Coronary artery (tissue), 2 donors: ENCODE results near the gene MAPKBP1.

ENCODE experiments used
- DNase-seq: peaks from one replicate; pipeline ENCODE4 v3.0.0-alpha.2; 2017; ENCODE audit warnings: low spot score
- H3K27ac ChIP-seq, 2 donors: fragments of 200-600 bp; sonication (generic); one replicate each; pipeline ENCODE4 v1.5.1; 2016 to 2019
- H3K4me3 ChIP-seq: fragments of 200-600 bp; sonication (generic); 2 replicates; pipeline ENCODE4 v1.5.1; 2016; ENCODE audit warnings: mild to moderate bottlenecking, moderate library complexity
- CTCF ChIP-seq: fragments of 200-600 bp; sonication (generic); IDR thresholded peaks from one replicate; pipeline ENCODE4 v1.5.1; 2019; ENCODE audit warnings: antibody characterized with exemption

Gene MAPKBP1

DNA sequence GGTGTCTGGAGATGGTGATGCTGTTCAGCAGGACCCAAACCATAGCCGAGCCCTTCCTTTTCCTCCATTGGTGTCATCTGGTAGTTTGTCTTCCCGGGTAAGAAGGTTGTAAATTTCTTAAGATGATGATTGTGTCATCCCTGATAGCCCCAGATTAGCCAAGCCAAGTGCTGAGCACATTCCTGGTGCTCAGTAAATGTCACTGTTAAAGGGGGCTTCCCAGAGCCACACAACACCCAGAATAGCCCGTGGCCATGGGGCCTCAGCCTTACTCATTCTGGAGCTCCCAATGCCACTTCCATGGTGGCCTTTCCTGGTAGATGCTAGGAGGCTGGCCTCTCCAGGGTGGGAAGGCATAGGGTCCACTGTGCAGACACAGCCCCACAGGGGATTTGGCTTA lies 59.8 kb downstream of the MAPKBP1 start:
- H3K27ac ChIP-seq: no peak overlapping the region
- no peak for DNase-seq
- H3K4me3 ChIP-seq: no peak overlapping the region
- TF ChIP-seq CTCF: no peak

DNA sequence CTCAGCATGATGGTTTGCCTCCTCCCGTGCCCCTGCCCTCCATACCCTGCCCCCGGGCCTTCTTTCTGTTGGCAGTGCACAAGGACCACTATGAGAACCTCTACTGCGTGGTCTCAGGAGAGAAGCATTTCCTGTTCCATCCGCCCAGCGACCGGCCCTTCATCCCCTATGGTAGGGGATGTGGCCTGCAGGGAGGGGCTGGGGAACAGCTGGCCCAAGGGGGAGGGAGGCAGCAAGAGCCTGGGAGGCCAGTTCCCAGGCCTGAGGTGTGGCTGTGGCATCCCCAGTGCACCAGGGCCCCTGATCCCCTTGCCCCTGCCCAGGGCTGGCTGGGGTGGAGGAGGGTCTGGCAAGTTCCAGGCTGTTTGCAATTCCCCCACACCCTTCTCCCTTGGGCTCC lies 61.8 kb downstream of the MAPKBP1 start:
- no peak for TF ChIP-seq CTCF
- Histone ChIP-seq H3K27ac (no peak overlapping the region), H3K4me3 (no peak overlapping the region)
- no peak for DNase-seq

- no peak overlapping the region for H3K27ac ChIP-seq
- no peak overlapping the region for H3K4me3 ChIP-seq
- no peak for TF ChIP-seq CTCF
- no peak for DNase-seq
These were observed 62.6 kb downstream of the MAPKBP1 start for GRCh38 chr15:41836713-41837454.

DNA sequence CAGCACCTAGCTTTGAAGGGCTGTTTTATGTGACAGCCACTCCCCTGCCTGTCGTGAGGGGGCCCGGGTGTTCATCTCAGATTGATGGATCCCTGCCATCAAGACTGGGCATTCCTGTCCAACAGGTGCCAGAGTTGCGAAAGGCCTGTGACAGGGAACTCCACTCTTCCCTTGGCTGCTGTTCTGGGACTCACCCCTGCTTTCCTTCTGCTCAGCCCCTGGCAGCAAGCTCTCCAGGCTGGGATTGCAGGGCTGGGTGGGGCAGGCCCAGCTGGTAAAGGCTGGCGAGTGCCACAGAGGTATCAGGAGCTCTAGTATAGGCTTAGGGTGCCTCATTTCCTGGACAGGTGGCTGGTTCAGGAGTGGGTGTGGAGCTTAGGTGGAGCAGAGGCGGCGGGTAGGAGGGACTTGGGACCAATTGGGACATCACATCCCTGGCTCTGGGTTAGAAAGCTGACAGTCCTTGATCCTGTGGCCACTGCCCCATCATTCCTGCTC lies 64.2 kb downstream of the MAPKBP1 start, which contains the start of gene PLA2G4B:
TSS of gene PLA2G4B (plus strand) at position 448 of the 498 bp plus-strand sequence. CDS start 67 bp downstream, outside the sequence.
- no peak for DNase-seq
- H3K27ac ChIP-seq: no peak within 1 kb of the TSS
- no peak within 1 kb of the TSS for H3K4me3 ChIP-seq
- TF ChIP-seq CTCF: no peak

- Histone ChIP-seq H3K4me3 (no peak overlapping the region), H3K27ac (no peak overlapping the region)
- DNase-seq: no peak
- no peak for TF ChIP-seq CTCF
These were observed 65.7 kb downstream of the MAPKBP1 start for GRCh38 chr15:41839781-41840491.

DNA sequence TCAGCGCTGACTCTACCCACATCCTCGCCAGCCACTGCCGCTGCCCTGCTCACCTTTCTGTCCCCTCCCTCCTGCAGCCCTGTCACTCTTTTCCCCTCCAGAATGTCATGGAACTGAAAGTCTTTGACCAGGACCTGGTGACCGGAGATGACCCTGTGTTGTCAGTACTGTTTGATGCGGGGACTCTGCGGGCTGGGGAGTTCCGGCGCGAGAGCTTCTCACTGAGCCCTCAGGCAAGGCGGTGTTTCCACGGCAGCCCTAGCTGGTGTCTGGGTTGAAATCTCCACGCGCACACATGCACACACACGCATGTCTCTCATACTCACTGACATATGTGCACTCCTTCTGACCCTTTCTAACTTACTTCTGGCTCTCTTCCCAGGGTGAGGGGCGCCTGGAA lies 66.4 kb downstream of the MAPKBP1 start:
- H3K27ac ChIP-seq: no peak overlapping the region
- H3K4me3 ChIP-seq: no peak overlapping the region
- no peak for DNase-seq
- TF ChIP-seq CTCF: no peak

GRCh38 chr15:41841131-41841530 lies 66.8 kb downstream of the MAPKBP1 start:
- H3K4me3 ChIP-seq: no peak overlapping the region
- H3K27ac ChIP-seq: no peak overlapping the region
- DNase-seq: no peak
- TF ChIP-seq CTCF: no peak
